ENCODE results near the gene KCNIP1. TPM values are rescaled to one million over a fixed set of nuclear protein-coding genes. Genes with fewer than 3 reads are reported as not detected.

Gene KCNIP1
- total and polyA plus RNA-seq, 11 donors = 0.52 to 1.3 (median 1.2) TPM; not detected in 8

- intact Hi-C loops (cut with DNase I) = no loop called here
- Histone ChIP-seq H3K27me3 (peaks cover 0 to 17% (median 0%) of the 10 kb centered on the region in 9 donors), H3K36me3 (no peaks in the 10 kb centered on the region), H3K4me3 (no peak overlapping the region), H3K9me3 (no peaks in the 10 kb centered on the region), H3K4me1 (peaks cover 0 to 28% (median 8%) of the 10 kb centered on the region in 12 donors), H3K27ac (peak overlapping the region in 4 of 12 donors; percentile 13 to 77 (median 31))
- 10 to 22% (median 19%) methylated on average over 11 to 12 of the region's 12 CpGs for WGBS, 4 donors
- ATAC-seq (peak; percentile 82 to 98 (median 96)), DNase-seq (peak; percentile 80 to 85 (median 85))
- peak in 1 of 12 donors; percentile 20 for TF ChIP-seq CTCF (IDR thresholded peaks at IDR 0.05)
- no peak for TF ChIP-seq POLR2A (IDR thresholded peaks at IDR 0.05)
Measured at GRCh38 chr5:170552621-170553115, 48.8 kb downstream of the KCNIP1 start.

- DNase-seq (no peak), ATAC-seq (no peak)
- Histone ChIP-seq H3K36me3 (no peaks in the 10 kb centered on the region), H3K4me3 (no peak overlapping the region), H3K4me1 (peaks cover 0 to 28% (median 8%) of the 10 kb centered on the region in 12 donors), H3K27me3 (peaks cover 0 to 17% (median 0%) of the 10 kb centered on the region in 9 donors), H3K27ac (peak overlapping the region in 1 of 12 donors; percentile 20), H3K9me3 (no peaks in the 10 kb centered on the region)
- 81 to 94% (median 85%) methylated on average over 4 of the region's 4 CpGs for WGBS, 4 donors
- intact Hi-C loops (cut with DNase I) = no loop called here
- no peak for TF ChIP-seq CTCF (IDR thresholded peaks at IDR 0.05)
- TF ChIP-seq POLR2A (IDR thresholded peaks at IDR 0.05) = no peak
Measured at GRCh38 chr5:170553218-170553617, 49.4 kb downstream of the KCNIP1 start.

- H3K9me3 ChIP-seq = no peaks in the 10 kb centered on the region
- H3K36me3 ChIP-seq = no peaks in the 10 kb centered on the region
- TF ChIP-seq POLR2A (IDR thresholded peaks at IDR 0.05) (no peak), CTCF (IDR thresholded peaks at IDR 0.05) (no peak)
- WGBS, 4 donors = 44 to 59% (median 55%) methylated on average over 16 to 18 of the region's 18 CpGs
- H3K4me3 ChIP-seq = no peak overlapping the region
- H3K4me1 ChIP-seq = peaks cover 0 to 28% (median 8%) of the 10 kb centered on the region in 12 donors
- DNase-seq = peak in 1 of 5 donors; percentile 46
- peak overlapping the region in 3 of 12 donors; percentile 33 to 50 (median 34) for H3K27ac ChIP-seq
- intact Hi-C loops (cut with DNase I) = no loop called here
- peaks cover 0 to 17% (median 0%) of the 10 kb centered on the region in 9 donors for H3K27me3 ChIP-seq
- ATAC-seq = peak in 2 of 4 donors; percentile 32 to 63
Measured at GRCh38 chr5:170554521-170555267, 50.9 kb downstream of the KCNIP1 start.

- no peak overlapping the region for H3K27ac ChIP-seq
- intact Hi-C loops (cut with DNase I) = no loop called here
- H3K4me3 ChIP-seq = no peak overlapping the region
- DNase-seq (no peak), ATAC-seq (no peak)
- peaks cover 0 to 22% (median 0%) of the 10 kb centered on the region in 9 donors for H3K27me3 ChIP-seq
- TF ChIP-seq CTCF (IDR thresholded peaks at IDR 0.05) (no peak), POLR2A (IDR thresholded peaks at IDR 0.05) (no peak)
- WGBS, 4 donors = 64 to 79% (median 73%) methylated on average over 3 of the region's 3 CpGs
- no peaks in the 10 kb centered on the region for H3K36me3 ChIP-seq
- H3K9me3 ChIP-seq = no peaks in the 10 kb centered on the region
- peaks cover 0 to 24% (median 5%) of the 10 kb centered on the region in 12 donors for H3K4me1 ChIP-seq
Measured at GRCh38 chr5:170557314-170557713, 53.5 kb downstream of the KCNIP1 start.

Data from heart left ventricle (tissue), 16 donors.